Body of pancreas (tissue), 4 donors: ENCODE results near the gene SUGCT. TPM values are rescaled to one million over a fixed set of nuclear protein-coding genes. Genes with fewer than 3 reads are reported as not detected.

Source experiments
- ATAC-seq: fragments of 150-250 bp; one replicate; pipeline ENCODE4 v1.9.1; 2016
- DNase-seq, 4 donors: peaks; one replicate each; pipeline ENCODE4 v3.0.0-alpha.2; 2019
- H3K27ac ChIP-seq, 4 donors: fragments of 200-600 bp; sonication (generic); 1 replicate in 3 of 4; 2 replicates in 1 of 4; pipeline versions ENCODE4 v1.5.1 to v1.6.1; 2016 to 2019; ENCODE audit warnings: mild to moderate bottlenecking in 1 of 4, mixed read lengths in 1 of 4, moderate library complexity in 1 of 4
- H3K27me3 ChIP-seq, 2 donors: fragments of 200-600 bp; sonication (generic); one replicate each; pipeline ENCODE4 v1.6.0; 2016; ENCODE audit warnings: mild to moderate bottlenecking in 1 of 2
- H3K36me3 ChIP-seq, 2 donors: fragments of 200-600 bp; sonication (generic); replicated peaks in 1 of 2; 2 replicates each; pipeline ENCODE4 v1.5.1; 2016; ENCODE audit warnings: low read depth in 2 of 2; ENCODE audit not compliant: insufficient read depth in 1 of 2
- H3K4me1 ChIP-seq: fragments of 200-600 bp; sonication (generic); one replicate; pipeline ENCODE4 v1.6.0; 2016
- H3K4me3 ChIP-seq, 2 donors: fragments of 200-600 bp; sonication (generic); 1 replicate in 1 of 2; 2 replicates in 1 of 2; pipeline ENCODE4 v1.5.1; 2016 to 2019
- H3K9me3 ChIP-seq, 3 donors: fragments of 200-600 bp; sonication (generic); 1 replicate in 2 of 3; 2 replicates in 1 of 3; pipeline ENCODE4 v1.5.1; 2016
- POLR2A ChIP-seq, 3 donors: fragments of 450-650 bp; IDR thresholded peaks; one replicate each; pipeline ENCODE4 v1.6.1; 2016; ENCODE audit warnings: antibody characterized with exemption in 3 of 3, mild to moderate bottlenecking in 2 of 3
- WGBS, 2 donors: methylation state at CpG; one replicate each; pipeline ENCODE4 v1.1.5; 2017; 5-methylcytosine and 5-hydroxymethylcytosine counted together
- intact Hi-C: fragments of 100-400 bp; cut with DNase I; formaldehyde crosslinking; loops from one replicate; pipeline ENCODE4 v1.15.1; 2023
- total RNA-seq, 2 donors: library from RNA; depleted of rRNA; stranded (reverse); fragments of >200 nt; gene quantifications; one replicate each; pipeline ENCODE4 v1.1.0, GENCODE V29; 2016
- TF ChIP-seq, protein P1 (sequence below), 7 experiments: fragments of 450-650 bp in 4 of 7; fragments of 200-600 bp in 3 of 7; sonication (generic) in 3 of 7; IDR thresholded peaks; one replicate each; pipeline ENCODE4 v1.5.1; 2016 to 2019; ENCODE audit warnings: antibody characterized with exemption in 7 of 7

The SUGCT gene
- total RNA-seq, 2 donors from 2014 or later: 0.78 to 1.3 TPM

DNA sequence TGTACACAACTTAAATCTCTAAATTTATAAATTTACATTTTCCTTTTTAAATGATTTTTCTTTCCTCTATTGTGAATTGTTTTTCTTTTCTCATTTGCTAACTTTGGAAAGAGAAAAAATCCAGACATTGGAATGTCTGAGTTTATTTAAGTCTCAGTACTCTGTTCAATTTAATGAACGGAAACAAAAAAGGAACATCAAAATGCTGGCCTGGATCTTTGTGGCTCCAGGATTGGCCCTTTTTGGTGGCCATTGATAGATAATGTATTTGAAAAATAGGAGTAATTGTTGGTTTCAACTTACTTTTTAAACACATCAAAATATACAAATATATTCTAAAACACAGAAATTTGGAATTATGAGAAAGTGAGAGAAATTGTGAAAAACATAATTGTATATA is 336.0 kb downstream of the SUGCT start:
- no peak overlapping the region for H3K27ac ChIP-seq
- 88 to 90% methylated on average over 1 of the region's 1 CpG for WGBS, 2 donors

GRCh38 chr7:40471891-40472290 is 337.1 kb downstream of the SUGCT start:
- intact Hi-C loops: no loop called here
- WGBS, 2 donors: 88 to 92% methylated on average over 4 of the region's 4 CpGs
- H3K36me3 ChIP-seq: no peaks in the 10 kb centered on the region
- no peak overlapping the region for H3K4me3 ChIP-seq
- H3K4me1 ChIP-seq: no peaks in the 10 kb centered on the region
- DNase-seq (no peak), ATAC-seq (no peak)
- TF ChIP-seq POLR2A (IDR thresholded peaks at IDR 0.05): no peak
- TF ChIP-seq, protein P1, sequence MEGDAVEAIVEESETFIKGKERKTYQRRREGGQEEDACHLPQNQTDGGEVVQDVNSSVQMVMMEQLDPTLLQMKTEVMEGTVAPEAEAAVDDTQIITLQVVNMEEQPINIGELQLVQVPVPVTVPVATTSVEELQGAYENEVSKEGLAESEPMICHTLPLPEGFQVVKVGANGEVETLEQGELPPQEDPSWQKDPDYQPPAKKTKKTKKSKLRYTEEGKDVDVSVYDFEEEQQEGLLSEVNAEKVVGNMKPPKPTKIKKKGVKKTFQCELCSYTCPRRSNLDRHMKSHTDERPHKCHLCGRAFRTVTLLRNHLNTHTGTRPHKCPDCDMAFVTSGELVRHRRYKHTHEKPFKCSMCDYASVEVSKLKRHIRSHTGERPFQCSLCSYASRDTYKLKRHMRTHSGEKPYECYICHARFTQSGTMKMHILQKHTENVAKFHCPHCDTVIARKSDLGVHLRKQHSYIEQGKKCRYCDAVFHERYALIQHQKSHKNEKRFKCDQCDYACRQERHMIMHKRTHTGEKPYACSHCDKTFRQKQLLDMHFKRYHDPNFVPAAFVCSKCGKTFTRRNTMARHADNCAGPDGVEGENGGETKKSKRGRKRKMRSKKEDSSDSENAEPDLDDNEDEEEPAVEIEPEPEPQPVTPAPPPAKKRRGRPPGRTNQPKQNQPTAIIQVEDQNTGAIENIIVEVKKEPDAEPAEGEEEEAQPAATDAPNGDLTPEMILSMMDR (IDR thresholded peaks at IDR 0.05): no peak
- no peak overlapping the region for H3K27ac ChIP-seq
- no peaks in the 10 kb centered on the region for H3K27me3 ChIP-seq
- H3K9me3 ChIP-seq: no peaks in the 10 kb centered on the region

More for the DNA sequence above, 336.0 kb downstream of the SUGCT start:
- no peak overlapping the region for H3K4me3 ChIP-seq
- TF ChIP-seq POLR2A (IDR thresholded peaks at IDR 0.05): no peak
- TF ChIP-seq, protein P1 (IDR thresholded peaks at IDR 0.05): no peak
- H3K36me3 ChIP-seq: no peaks in the 10 kb centered on the region
- H3K9me3 ChIP-seq: no peaks in the 10 kb centered on the region
- ATAC-seq: no peak
- H3K4me1 ChIP-seq: no peaks in the 10 kb centered on the region
- no peaks in the 10 kb centered on the region for H3K27me3 ChIP-seq
- intact Hi-C loops: no loop called here
- DNase-seq: no peak

GRCh38 chr7:40474790-40475680 is 340.2 kb downstream of the SUGCT start:
- Histone ChIP-seq H3K4me1 (no peaks in the 10 kb centered on the region), H3K36me3 (no peaks in the 10 kb centered on the region), H3K4me3 (no peak overlapping the region), H3K27me3 (no peaks in the 10 kb centered on the region), H3K9me3 (no peaks in the 10 kb centered on the region), H3K27ac (no peak overlapping the region)
- TF ChIP-seq POLR2A (IDR thresholded peaks at IDR 0.05): no peak
- TF ChIP-seq, protein P1 (IDR thresholded peaks at IDR 0.05): no peak
- intact Hi-C loops: no loop called here
- DNase-seq (no peak), ATAC-seq (no peak)
- 67 to 79% methylated on average over 8 of the region's 8 CpGs for WGBS, 2 donors

DNA sequence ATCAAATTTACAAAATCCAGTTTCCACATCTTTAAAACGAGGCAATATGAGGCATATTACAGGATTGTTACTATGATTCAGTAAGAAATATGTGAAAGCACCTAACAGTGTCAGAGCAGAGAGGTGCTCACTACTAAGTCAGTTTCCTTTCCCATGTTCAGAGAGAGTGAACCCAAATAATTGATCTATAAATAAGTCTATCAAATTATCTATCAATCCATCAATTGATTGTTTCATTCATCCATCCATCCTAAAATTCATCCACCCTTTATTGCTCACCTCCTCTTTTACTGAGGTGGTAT is 340.8 kb downstream of the SUGCT start:
- Histone ChIP-seq H3K9me3 (peaks cover 0 to under 1% (median 0%) of the 10 kb centered on the region in 3 donors), H3K36me3 (no peaks in the 10 kb centered on the region), H3K27me3 (no peaks in the 10 kb centered on the region), H3K27ac (no peak overlapping the region), H3K4me1 (no peaks in the 10 kb centered on the region), H3K4me3 (no peak overlapping the region)
- WGBS, 2 donors: 27 to 36% methylated on average over 1 of the region's 1 CpG
- TF ChIP-seq POLR2A (IDR thresholded peaks at IDR 0.05): no peak
- TF ChIP-seq, protein P1 (IDR thresholded peaks at IDR 0.05): no peak
- DNase-seq (no peak), ATAC-seq (no peak)
- intact Hi-C loops: no loop called here

- no peak for ATAC-seq
Observed at GRCh38 chr7:40477094-40477493, 342.3 kb downstream of the SUGCT start.

More at GRCh38 chr7:40477094-40477493, 342.3 kb downstream of the SUGCT start:
- 91 to 99% methylated on average over 2 of the region's 2 CpGs for WGBS, 2 donors
- intact Hi-C loops: no loop called here
- Histone ChIP-seq H3K9me3 (peaks cover 0 to 2% (median 0%) of the 10 kb centered on the region in 3 donors), H3K4me3 (no peak overlapping the region), H3K27me3 (no peaks in the 10 kb centered on the region), H3K4me1 (no peaks in the 10 kb centered on the region), H3K36me3 (no peaks in the 10 kb centered on the region), H3K27ac (no peak overlapping the region)
- TF ChIP-seq, protein P1 (IDR thresholded peaks at IDR 0.05): no peak
- TF ChIP-seq POLR2A (IDR thresholded peaks at IDR 0.05): no peak
- no peak for DNase-seq
